ENCODE results near the gene GRAMD1C. TPM values are rescaled to one million over a fixed set of nuclear protein-coding genes. Genes with fewer than 3 reads are reported as not detected.
A peak's percentile ranks its signal among the peaks of the same experiment; 100 is the strongest.
"Not testable (repeated sequence)": the region's sequence is repeated elsewhere in the genome, so short reads cannot be mapped to it uniquely, and the experiment has no call there.

GRAMD1C gene
- total RNA-seq, 1 experiment from 2014 or later: 6.0 TPM

DNA sequence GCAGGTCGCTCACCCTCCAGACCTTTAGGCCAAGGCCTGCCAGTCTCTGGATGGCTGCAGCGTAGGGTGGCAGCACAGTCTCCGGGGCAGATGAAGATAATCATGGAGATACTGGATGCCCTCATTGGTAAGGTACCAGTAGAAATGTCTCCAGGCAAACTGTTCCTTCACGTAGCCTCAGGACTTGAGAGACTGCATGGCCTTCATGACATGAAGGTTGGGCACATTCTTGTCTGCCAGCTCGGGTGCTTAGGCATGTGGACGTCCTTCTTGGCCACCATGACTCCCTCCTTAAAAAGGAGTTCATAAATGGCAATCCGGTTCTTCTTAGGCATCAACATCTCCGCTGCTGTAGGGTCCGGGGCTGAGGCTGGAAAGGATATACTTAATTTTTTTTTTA lies 11.8 kb downstream of the GRAMD1C start:
- not testable (repeated sequence) for DNase-seq (ENCODE audit: low read depth)

DNA sequence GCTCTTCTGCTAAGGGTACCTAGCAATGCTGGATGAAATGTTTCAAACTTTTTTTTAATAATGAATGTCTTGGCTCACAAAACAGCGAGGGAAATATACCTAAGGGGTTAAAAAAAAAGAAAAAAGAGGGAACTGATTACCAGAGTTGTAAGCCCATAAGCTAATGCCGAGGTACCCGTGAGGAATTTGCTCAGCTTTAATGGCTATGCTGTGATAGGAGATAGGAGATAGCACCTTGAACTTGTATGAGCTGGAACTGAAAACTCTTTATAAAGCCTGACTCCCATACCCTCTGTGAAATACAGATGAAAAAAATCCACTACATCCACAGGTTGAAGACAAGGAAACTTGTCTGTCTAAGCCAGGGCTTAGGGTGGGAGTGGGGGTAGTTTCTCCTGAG lies 13.9 kb downstream of the GRAMD1C start:
- no peak for DNase-seq (ENCODE audit: low read depth)

DNA sequence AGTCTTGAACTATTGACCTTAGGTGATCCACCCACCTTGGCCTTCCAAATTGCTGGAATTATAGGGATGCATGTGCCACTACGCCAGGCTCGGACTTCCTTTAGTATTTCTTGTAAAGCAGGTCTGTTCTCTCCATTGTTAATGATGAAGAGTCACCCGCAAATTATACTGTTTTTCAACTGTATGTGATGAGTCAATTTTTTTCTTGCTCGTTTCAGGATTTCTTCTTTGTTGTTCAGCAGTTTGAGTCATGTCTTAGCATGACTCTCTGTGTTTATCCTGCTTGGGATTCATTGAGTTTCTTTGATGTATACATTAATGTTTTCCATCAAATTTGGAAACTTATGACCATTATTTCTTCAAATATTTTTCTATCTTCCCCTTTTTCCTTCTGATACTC lies 28.9 kb downstream of the GRAMD1C start:
- peak; percentile 43 for DNase-seq (ENCODE audit: low read depth)

DNA sequence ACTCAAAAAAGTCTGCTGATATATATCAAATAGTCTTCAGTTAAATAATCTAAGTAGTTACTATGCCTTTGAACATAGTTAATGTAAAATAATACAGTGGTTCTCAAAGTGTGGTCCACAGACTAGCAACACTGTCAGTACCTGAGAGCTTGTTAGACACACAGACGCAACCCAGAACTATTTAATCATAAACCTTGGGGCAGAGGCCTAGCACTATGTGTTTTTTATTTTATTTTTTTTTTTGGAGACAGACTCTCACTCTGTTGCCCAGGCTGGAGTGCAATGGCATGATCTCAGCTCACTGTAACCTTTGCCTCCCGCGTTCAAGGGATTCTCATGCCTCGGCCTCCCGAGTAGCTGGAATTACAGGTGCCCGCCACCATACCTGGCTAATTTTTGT lies 34.7 kb downstream of the GRAMD1C start:
- DNase-seq (ENCODE audit: low read depth): no peak

DNA sequence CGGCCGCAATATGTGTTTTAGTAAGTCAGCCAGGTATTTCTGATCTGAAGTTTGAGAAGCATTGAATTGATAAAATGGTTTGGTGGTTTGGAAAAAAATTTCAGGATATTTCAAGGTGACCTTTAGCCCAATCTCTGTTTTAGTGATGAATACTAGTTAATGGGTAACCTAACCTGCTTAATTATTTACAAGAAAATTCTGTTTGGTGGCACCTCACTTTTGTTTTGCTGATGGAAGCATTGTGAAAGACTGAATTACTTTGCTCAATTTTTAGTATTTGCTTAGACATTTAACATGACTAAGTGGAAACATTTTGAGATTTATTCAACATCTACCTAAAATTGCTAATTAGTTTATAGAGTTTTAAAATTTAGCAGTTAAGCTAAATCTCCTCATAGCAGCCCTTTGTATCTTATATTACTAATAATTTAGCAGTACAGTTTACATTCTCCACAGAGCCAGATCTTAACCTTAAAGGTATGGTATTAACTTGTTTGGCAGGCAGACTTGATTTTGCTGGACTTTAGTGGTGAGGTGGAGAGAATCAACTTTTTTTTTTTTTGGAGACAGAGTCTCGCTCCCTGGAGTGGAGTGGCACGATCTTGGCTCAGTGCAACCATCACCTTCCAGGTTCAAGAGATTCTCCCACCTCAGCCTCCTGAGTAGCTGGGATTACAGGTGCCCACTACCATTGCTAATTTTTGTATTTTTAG lies 35.4 kb downstream of the GRAMD1C start:
- no peak for DNase-seq (ENCODE audit: low read depth)

DNA sequence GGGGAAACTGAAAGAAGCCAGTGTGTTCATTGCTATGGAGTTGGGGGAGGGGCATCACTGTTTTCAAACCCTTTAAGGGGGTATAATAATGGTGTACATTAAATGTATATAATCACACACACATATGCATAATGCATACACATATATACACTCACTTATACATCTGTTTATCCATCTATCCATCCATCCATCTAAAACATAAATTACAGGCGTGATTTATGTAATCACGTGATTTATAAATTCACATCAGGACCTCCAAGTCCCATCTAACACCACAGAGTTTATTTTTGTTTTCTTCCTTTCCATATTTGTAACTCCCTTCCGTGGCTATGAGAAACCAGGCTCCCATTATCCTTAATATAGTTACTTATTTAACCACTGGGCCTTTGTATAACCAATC lies 39.8 kb downstream of the GRAMD1C start:
- DNase-seq (ENCODE audit: low read depth): no peak

DNA sequence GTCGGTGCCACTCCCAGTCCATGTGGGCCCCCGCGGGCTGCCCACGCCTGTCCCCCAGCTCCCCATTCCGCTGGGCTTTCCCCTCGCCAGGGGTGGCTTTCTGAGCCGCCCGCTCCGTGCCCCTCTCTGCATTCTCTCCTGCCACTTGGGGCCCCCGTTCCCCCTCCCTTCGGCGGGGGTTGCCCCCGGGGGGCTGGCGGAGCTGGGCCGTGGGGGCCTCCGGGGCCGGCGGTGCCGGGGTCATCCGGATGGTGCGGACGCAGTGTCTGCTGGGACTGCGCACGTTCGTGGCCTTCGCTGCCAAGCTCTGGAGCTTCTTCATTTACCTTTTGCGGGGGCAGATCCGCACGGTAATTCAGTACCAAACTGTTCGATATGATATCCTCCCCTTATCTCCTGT lies 46.5 kb downstream of the GRAMD1C start:
- no peak for DNase-seq (ENCODE audit: low read depth)

DNA sequence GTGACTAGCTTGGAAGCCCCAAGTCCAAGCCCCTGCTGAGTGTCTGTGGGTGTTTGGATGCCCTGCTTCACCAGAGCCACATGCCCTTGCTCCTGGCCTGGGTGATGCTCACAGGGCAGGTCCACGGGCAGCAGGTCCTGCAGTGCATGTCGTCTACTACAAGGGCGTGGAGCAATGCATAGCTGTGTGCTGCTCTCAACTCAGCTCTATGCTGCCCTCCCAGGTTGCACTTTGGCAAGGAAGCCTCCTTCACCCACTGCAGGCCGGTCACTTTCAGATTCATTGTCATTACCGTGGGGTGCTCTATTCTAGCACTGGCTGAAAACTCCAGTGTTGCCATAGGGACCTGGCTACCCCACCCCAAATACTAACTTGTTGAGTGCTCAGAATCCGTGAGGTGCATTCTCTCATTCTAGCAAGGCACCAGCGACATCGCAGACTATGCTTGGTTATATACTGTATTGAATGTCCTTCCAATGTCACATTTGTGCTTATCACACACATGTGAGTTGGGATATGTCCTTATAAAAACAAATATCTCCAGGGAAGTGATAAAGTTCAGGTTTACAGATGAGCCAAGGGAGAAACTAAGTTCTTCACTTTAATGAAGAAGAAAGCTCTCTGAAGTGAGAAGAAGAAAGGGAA lies 51.8 kb downstream of the GRAMD1C start:
- DNase-seq (ENCODE audit: low read depth): peak; percentile 7

DNA sequence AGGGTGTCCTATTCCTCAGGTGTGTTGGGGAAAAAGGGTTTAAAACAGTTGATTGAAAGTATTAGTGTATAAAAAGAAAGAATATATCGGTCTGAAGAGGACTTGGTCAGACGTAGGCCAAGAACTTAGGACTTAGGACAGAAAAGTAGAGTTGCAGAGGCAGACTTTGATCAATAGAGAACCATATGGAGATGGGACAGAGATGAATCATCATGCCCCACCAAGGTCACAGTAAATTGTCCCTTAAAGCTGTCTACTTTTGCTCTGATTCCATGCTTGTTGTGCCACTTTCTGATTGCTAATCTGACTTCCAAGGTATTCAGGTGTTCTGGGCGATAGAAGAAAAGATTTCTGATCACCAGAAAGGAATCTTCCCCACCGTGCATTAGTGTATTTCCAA lies 56.3 kb downstream of the GRAMD1C start:
- no peak for DNase-seq (ENCODE audit: low read depth)

DNA sequence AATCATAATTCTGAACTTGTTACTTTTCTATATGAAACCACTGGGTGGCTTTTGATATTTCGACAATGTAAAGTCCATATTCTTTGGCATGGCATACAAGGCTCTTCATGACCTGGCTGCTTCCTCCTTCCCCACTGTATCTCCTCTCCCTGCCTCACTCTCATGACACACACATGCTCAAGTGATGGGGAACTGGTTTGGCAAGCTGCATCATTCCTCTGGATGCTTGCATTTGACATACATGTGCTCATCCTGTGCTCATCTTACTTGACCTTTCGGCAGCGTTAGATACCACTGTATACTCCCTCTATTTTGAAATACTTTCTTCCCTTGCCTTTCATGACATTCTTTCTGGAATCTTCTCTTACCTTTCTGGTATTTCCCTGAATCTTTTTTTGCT lies 57.4 kb downstream of the GRAMD1C start:
- DNase-seq (ENCODE audit: low read depth): no peak

DNA sequence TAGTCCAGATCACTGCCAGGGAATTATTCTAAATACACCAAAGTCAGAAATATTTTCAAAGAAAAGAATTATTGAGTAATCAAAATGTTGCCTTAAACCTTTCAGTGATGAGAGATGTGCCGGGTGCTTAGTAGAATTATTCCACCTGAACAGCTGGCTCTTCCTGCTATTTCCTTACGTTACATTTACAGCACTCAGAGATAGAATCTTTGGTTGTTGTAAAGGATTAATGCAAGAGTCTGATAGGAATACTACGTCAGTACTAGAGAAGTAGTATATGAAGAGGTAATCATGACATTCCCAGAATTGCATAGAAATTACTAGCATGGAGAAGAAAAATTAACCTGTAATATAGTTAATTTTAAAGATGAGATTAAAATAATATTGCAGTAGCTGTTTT lies 58.3 kb downstream of the GRAMD1C start:
- DNase-seq (ENCODE audit: low read depth): no peak

DNA sequence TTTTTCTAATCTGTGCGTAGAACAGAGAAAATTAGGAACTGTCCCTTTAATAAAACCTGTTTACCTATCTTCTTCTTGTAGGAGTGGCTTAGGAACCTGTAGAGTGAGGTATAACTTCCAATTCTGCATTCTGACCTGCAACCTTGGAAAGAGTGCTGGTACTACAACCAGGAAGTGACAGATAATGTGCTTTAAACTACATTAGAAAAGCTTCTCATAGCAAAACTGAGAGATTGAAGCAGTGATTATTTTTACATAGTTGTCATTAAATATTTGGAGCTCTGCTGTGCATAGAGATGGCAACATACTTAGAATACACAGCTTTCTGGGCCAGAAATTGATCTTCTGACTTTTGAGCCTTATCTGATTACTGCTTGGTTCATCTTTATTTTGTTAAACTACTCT lies 58.8 kb downstream of the GRAMD1C start:
- no peak for DNase-seq (ENCODE audit: low read depth)

DNA sequence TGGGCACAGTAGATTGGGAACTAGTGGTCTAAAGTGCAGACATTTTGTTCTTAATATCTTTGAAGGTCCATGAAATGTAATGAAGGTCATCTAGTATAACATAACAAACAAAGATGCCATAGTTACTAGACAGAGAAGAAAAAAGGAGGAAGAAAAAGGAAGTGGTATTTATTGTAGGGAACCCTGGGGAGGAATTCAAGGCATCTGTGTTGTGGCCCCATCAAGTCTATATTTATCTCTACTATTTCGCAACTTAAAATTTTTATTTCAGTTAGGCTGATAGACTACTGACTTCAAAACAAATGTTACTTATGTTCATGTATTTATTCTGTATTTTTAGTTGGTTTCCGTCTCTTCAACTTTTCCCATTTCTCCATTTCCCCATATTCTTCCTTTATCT lies 60.3 kb downstream of the GRAMD1C start:
- DNase-seq (ENCODE audit: low read depth): peak; percentile 34

DNA sequence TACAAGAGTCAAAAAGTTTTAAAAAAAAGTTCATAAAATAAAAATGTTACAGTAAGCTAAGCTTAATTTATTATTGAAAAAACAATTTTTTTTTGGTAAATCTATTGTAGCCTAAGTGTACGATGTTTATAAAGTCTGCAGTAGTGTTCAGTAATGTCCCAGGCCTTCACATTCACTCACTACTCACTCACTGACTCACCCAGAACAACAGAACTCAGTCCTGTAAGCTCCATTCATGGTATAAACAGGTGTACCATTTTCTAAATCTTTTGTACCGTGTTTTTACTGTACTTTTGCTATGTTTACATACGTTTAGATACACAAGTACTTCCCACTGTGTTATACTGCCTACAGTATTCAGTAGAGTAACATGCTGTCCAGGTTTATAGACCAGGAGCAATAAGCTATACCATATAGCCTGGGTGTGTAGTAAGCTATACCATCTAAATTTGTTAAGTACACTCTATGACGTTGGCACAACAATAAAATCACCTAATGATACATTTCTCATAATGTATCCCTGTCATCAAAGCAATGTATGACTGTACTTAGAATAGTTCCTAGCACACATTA lies 68.1 kb downstream of the GRAMD1C start:
- DNase-seq (ENCODE audit: low read depth): no peak

DNA sequence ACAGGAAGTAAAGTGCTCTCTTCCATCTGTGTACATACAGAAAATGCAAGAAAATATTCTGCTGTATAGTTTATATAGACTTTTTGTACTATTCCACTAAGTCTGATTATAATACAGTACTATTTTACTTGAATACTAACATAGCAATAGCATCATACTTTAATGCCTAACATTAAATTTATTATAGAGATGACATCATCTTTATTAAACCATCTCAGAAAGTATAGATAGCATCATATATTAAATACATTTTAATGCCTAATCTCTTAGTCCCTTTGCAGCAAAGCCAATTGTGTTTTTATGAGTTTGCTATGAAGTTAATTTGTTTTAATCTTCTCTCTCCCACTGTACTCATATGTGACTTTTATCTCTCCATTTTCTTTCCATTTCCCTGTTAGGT lies 69.5 kb downstream of the GRAMD1C start:
- DNase-seq (ENCODE audit: low read depth): no peak

DNA sequence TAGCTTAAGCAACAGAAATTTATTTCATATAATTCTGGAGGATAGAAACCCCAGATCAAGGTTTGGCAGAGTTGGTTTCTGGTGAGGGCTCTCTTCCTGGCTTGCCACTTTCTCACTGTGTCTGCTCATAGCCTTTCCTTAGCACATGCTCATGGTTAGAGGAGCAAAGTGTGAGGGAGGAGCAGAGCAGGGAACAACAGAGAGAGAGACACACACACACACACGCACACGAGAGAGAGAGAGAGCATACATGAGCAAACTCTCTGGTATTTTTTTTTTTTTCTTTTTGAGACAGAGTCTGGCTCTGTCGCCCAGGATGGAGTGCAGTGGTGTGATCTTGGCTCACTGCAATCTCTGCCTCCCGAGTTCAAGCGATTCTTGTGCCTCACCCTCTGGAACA lies 72.4 kb downstream of the GRAMD1C start:
- DNase-seq (ENCODE audit: low read depth): no peak

DNA sequence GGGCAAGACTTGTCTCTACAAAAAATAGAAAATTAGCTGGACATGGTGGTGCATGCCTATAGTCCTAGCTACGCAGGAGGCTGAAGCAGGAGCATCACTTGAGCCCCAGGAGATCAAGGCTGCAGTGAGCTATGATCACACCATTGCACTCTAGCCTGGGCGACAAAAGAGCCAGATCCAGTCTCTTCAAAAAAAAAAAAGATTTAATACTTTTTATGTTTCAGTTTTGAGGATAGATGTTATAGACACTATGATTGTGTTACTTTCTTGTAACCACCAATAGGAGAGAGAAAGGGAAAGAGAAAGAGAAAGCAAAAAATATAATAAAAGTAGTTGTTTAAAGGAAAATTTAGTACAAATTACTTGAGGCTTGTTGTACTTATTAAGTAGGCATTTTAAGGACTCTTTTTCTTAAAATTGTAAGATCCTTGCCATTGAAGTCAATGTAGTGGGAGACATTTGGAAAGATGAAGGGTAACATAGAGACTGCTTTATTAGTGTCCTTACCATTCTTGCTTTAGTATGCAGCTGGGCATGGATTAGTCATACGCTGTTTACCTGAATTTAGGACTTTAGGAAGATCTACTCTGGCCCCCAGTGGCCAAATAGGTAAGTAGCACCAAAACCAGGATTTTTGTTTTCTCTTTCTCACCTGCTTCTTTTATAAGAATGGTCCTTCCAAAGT lies 74.1 kb downstream of the GRAMD1C start:
- DNase-seq (ENCODE audit: low read depth): peak; percentile 69

DNA sequence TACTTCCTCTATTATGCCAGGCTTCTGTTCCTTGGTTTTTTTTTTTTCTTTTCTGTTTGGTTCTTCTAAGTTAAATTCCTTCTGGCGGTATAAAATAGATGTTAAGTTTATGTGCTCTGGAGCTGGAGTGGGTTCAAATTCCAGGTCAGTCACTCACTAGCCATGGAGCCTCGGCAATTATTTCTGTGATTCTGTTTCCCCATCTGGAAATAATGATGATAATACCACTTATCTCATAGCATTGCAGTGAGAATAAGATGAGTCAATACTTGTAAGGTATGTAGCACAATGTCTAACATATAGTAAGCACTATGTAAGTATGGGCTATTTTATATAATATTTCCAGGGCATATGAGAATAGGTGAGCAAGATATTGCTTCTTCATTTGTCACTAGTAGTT lies 76.1 kb downstream of the GRAMD1C start:
- DNase-seq (ENCODE audit: low read depth): peak; percentile 22

DNA sequence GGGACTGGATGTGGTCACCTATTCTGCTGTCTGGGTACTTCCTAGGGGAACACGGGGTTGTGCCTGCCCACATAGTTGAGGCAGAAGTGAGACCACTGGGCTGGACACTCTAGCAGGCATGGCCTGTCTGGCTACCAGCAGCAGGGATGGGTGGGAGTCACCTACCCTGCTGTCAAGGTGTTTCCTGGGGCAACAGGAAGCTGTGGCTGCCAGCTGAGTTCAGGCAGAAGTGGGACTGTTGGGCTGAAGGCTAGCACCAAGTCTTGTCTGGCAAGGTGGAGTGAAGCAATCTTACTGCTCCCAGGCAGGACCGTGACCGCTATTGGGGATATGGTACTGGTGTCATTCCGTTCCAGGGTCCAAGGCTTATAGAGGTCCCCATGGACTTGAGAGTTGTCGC lies 89.0 kb downstream of the GRAMD1C start:
- no peak for DNase-seq (ENCODE audit: low read depth)

DNA sequence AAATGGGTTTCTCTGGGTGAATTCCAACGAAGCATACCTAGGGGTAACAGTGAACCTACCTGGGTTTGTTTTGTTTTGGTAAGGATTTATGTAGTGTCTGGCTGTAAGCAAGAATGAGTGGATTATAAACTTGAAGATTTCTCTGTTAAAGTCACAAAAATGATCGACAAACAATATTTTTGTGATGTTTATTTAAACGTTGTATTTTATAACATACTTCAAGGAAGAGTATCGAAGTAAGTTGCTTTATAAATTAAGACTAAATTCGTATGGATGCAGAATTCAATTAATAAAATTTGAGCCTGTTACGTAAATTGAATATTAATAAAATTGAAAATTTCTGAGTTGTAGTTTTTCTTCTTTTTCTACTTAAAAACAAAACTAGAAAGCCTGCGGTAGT lies 108.2 kb downstream of the GRAMD1C start:
- DNase-seq (ENCODE audit: low read depth): no peak

DNA sequence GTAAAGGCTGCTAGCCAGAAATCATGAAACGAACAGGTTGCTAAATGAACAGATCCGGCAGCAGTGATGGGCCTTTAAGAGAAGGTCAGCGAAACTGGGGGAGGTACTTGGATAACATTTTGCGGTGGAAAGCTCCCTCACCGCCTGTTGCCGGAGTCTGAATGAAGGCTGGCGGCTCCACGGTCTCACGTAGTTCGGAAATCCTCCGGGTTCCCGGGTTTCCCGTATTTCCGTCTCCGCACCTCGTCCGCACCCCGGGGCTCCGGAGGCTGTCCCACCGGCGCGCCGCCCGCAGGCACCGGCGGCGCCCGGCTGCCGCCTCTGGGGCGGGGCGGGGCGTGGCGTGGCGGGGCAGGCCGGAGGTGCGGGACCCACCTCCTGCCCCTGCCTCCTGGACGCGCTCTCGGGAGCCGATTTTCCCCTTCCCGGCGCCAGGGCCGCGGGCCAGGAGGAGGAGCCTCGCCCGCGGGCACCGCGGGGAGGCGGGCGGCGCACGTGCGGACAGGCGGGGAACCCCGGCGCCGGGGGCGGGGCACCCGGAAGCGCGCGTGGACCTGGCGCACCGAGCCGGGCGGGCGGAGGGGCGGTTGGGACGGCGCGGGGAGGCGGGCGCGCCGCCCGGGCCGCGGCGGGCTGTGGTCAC lies 108.9 kb downstream of the GRAMD1C start, which contains the start of gene ZDHHC23:
TSS of gene ZDHHC23 (plus strand) at position 642 of the 643 bp plus-strand sequence. CDS start 790 bp downstream, outside the sequence.
- peak; percentile 64 for DNase-seq (ENCODE audit: low read depth)
